Lung (tissue), 12 donors: ENCODE measurements around the gene MPND. TPM values are rescaled to one million over a fixed set of nuclear protein-coding genes. Genes with fewer than 3 reads are reported as not detected.

Experiments used
- ATAC-seq: fragments of 200-7000 bp; cut with Tn5 transposase; one replicate; pipeline ENCODE4 v1.9.1; 2020; ENCODE audit warnings: moderate number of reproducible peaks; ENCODE audit not compliant: insufficient read depth, low FRiP score
- DNase-seq, 3 donors: peaks; one replicate each; pipeline ENCODE4 v3.0.0-alpha.2; 2013 to 2017
- H3K27ac ChIP-seq, 2 donors: one replicate each; pipeline ENCODE4 v1.5.1; 2013; ENCODE audit warnings: mild to moderate bottlenecking in 2 of 2, moderate library complexity in 2 of 2, control low read depth in 1 of 2, inconsistent platforms in 1 of 2, low read depth in 1 of 2, low read length in 1 of 2
- H3K27me3 ChIP-seq, 3 donors: one replicate each; pipeline ENCODE4 v1.5.1; 2013; ENCODE audit warnings: low read length in 2 of 3; ENCODE audit not compliant: control insufficient read depth in 3 of 3, insufficient read depth in 3 of 3
- H3K36me3 ChIP-seq, 4 donors: one replicate each; pipeline ENCODE4 v1.5.1; 2013; ENCODE audit warnings: low read length in 4 of 4, mild to moderate bottlenecking in 1 of 4, moderate library complexity in 1 of 4; ENCODE audit not compliant: control insufficient read depth in 4 of 4, insufficient read depth in 4 of 4
- H3K4me1 ChIP-seq, 5 donors: one replicate each; pipeline ENCODE4 v1.5.1; 2013; ENCODE audit warnings: low read length in 5 of 5, mild to moderate bottlenecking in 2 of 5, moderate library complexity in 1 of 5; ENCODE audit not compliant: control insufficient read depth in 5 of 5, insufficient read depth in 5 of 5
- H3K4me3 ChIP-seq: one replicate; pipeline ENCODE4 v1.5.1; 2013; ENCODE audit warnings: mild to moderate bottlenecking, control low read depth, moderate library complexity
- H3K9ac ChIP-seq, 2 donors: one replicate each; pipeline ENCODE4 v1.5.1; 2013; ENCODE audit warnings: low read length in 2 of 2, control low read depth in 1 of 2; ENCODE audit not compliant: insufficient read depth in 1 of 2
- H3K9me3 ChIP-seq, 4 donors: one replicate each; pipeline ENCODE4 v1.5.1; 2013; ENCODE audit warnings: low read length in 3 of 4, mild to moderate bottlenecking in 1 of 4, moderate library complexity in 1 of 4; ENCODE audit not compliant: control insufficient read depth in 4 of 4, insufficient read depth in 3 of 4
- WGBS, 2 donors: extraction: QIAGEN DNeasy Blood & Tissue Kit; methylation state at CpG; one replicate each; pipeline ENCODE4 v1.1.7; 2013; 5-methylcytosine and 5-hydroxymethylcytosine counted together
- polyA plus RNA-seq, 2 donors: library from polyadenylated mRNA; stranded (reverse); fragments of 200-250 nt; gene quantifications; one replicate each; pipeline ENCODE4 v1.2.1, GENCODE V29; 2013
- total RNA-seq, 2 donors: library from RNA; depleted of rRNA in 1 of 2; stranded (reverse); fragments of >200 nt in 1 of 2; gene quantifications; one replicate each; pipeline ENCODE4 v1.2.1, GENCODE V29; 2014 to 2021
- TF ChIP-seq, protein P1 (sequence below): IDR thresholded peaks from 2 replicates; pipeline ENCODE4 v1.5.1; 2012; ENCODE audit warnings: mild to moderate bottlenecking; ENCODE audit errors: control extremely low read depth, extremely low read depth
- donor health status: control.
- donor health status: control.
- donor health status: Bipolar disorder and iron deficiency.
- donor health status: healthy.
- donor health status: DM: yes; HTN: yes; CAD: no.

MPND gene
- total and polyA plus RNA-seq, 4 donors: 9.1 to 32.3 (median 24.6) TPM

DNA sequence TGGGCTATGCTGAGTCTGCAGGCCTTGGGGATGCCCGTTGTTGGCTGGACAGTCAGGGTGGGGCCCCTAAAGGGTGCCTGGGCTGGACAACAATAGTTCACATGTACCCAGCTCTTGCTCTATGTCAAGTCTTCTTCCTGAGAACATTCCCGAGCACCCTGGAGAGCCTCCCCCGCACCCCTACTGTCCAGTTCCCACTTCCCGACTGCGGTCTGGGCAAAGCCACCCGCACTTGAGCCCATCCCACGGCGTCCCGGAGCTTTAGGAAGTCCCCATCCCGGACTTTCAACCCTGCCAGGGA is 1.1 kb upstream of the MPND start:
- peak; percentile 9 for ATAC-seq
- H3K9me3 ChIP-seq: no peaks in the 10 kb centered on the region
- peak overlapping the region; percentile 90 to 91 for H3K9ac ChIP-seq
- peaks cover 0 to 19% (median 5%) of the 10 kb centered on the region in 5 donors for H3K4me1 ChIP-seq
- TF ChIP-seq, protein P1, sequence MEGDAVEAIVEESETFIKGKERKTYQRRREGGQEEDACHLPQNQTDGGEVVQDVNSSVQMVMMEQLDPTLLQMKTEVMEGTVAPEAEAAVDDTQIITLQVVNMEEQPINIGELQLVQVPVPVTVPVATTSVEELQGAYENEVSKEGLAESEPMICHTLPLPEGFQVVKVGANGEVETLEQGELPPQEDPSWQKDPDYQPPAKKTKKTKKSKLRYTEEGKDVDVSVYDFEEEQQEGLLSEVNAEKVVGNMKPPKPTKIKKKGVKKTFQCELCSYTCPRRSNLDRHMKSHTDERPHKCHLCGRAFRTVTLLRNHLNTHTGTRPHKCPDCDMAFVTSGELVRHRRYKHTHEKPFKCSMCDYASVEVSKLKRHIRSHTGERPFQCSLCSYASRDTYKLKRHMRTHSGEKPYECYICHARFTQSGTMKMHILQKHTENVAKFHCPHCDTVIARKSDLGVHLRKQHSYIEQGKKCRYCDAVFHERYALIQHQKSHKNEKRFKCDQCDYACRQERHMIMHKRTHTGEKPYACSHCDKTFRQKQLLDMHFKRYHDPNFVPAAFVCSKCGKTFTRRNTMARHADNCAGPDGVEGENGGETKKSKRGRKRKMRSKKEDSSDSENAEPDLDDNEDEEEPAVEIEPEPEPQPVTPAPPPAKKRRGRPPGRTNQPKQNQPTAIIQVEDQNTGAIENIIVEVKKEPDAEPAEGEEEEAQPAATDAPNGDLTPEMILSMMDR: no peak
- no peak for DNase-seq
- H3K27ac ChIP-seq: peak overlapping the region; percentile 86 to 96
- H3K27me3 ChIP-seq: no peaks in the 10 kb centered on the region
- H3K4me3 ChIP-seq: peak overlapping the region; percentile 22
- WGBS, 2 donors: 4 to 5% methylated on average over 10 of the region's 10 CpGs
- H3K36me3 ChIP-seq: peaks cover 0 to 8% (median 5%) of the 10 kb centered on the region in 4 donors

DNA sequence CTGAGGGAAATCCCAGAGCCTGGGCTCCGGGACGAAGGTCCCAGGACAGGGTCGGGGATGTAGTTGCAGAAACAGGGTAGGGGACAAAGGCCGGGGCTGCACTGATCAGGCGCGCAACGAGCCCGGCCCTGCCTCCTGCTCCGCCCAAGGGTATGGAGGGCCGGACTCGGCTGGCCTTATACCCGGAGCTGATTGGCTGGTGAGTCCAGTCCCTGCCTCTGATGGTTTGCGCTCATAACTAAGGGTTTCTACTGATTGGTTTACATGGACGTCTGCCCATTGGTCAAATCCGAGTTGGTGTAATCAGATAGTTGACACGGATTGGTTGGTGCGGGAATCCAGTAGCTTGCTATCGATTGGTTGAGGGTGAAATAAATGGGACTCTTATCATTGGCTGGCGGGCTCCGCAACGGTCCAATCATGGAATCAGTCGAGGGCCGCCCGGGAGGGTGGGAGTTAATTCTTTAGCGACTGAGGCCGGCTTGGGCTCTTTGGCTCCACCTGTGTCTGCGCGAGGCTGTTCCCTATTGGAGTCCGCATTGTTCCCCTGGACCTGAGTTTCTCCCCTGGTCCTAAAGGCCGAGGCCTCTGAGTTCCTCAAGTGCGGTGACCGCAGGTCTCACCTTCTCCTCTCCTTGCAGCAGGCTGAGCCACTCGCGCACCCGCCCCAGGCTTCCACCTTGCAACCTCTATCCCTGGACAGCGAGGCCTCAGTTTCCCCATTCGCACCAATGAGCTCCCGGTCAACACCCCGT is 570 bp upstream of the MPND start:
- TF ChIP-seq, protein P1: no peak
- peak; percentile 93 for ATAC-seq
- peak overlapping the region; percentile 90 to 91 for H3K9ac ChIP-seq
- peak overlapping the region; percentile 55 for H3K4me3 ChIP-seq
- H3K27ac ChIP-seq: peak overlapping the region; percentile 92 to 96
- 0% methylated on average over 39 of the region's 39 CpGs for WGBS, 2 donors
- H3K36me3 ChIP-seq: peaks cover 0 to 8% (median 6%) of the 10 kb centered on the region in 4 donors
- DNase-seq: peak; percentile 99 to 100 (median 100)
- H3K27me3 ChIP-seq: no peaks in the 10 kb centered on the region
- peaks cover 0 to 17% (median 5%) of the 10 kb centered on the region in 5 donors for H3K4me1 ChIP-seq
- H3K9me3 ChIP-seq: no peaks in the 10 kb centered on the region

DNA sequence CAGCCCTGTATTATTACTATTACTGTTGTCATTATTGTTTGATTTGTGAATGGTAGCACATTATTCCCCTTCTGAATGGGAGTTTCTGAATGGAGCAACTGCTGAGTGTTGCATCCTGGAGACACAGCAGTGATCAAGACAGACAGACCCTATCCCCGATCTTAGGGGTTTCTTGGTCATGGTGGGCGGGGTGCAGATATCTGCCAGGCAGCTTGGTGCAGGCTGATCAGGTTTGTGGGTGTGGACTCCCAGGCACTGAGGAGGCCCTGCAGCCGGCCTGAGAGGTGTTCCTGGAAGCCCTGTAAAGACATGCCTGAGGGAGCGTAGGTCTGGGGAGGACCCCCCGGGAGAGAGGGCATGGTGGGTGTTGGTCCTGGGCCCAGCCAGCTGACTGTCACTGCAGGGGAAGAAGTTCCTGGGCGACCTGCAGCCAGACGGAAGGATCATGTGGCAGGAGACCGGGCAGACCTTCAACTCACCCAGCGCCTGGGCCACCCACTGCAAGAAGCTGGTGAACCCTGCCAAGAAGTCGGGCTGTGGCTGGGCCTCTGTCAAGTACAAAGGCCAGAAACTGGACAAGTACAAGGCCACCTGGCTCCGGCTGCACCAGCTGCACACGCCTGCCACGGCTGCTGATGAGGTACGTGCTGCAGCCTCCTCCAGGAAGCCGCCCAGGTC is 2.1 kb downstream of the MPND start:
- Histone ChIP-seq H3K9ac (no peak overlapping the region), H3K4me3 (no peak overlapping the region), H3K9me3 (no peaks in the 10 kb centered on the region), H3K36me3 (peaks cover 0 to 8% (median 8%) of the 10 kb centered on the region in 4 donors), H3K27ac (no peak overlapping the region), H3K27me3 (no peaks in the 10 kb centered on the region), H3K4me1 (peaks cover 0 to 12% (median 5%) of the 10 kb centered on the region in 5 donors)
- 92 to 93% methylated on average over 15 of the region's 15 CpGs for WGBS, 2 donors
- ATAC-seq (no peak), DNase-seq (no peak)
- TF ChIP-seq, protein P1: no peak
